22Rv1 (cell line): Measurements from ENCODE around the gene GALNT18.

ENCODE experiments used
- CTCF ChIP-seq: fragments of 450-650 bp; IDR thresholded peaks from 2 replicates; pipeline ENCODE4 v1.5.1; 2017; ENCODE audit warnings: mild to moderate bottlenecking
- ZFX ChIP-seq: fragments of 450-650 bp; IDR thresholded peaks from 2 replicates; pipeline ENCODE4 v1.6.1; 2017; ENCODE audit warnings: antibody characterized with exemption, borderline replicate concordance

GRCh38 chr11:11380340-11380739 is 241.5 kb downstream of the GALNT18 start:
- no peak for TF ChIP-seq CTCF
- TF ChIP-seq ZFX, result no peak
